Heart right ventricle (tissue), 16 donors: ENCODE data around the gene PDHX. TPM values are rescaled to one million over a fixed set of nuclear protein-coding genes. Genes with fewer than 3 reads are reported as not detected.

Experiments used
- ATAC-seq, 8 donors: fragments of 200-7000 bp; cut with Tn5 transposase; one replicate each; pipeline ENCODE4 v1.9.1; 2020; ENCODE audit warnings: mild to moderate bottlenecking in 8 of 8, moderate library complexity in 8 of 8, moderate number of reproducible peaks in 1 of 8
- DNase-seq, 2 donors: peaks; one replicate each; pipeline ENCODE4 v3.0.0-alpha.2; 2020
- H3K27ac ChIP-seq, 10 donors: fragments of 200-600 bp; sonication (generic) in 2 of 10; one replicate each; pipeline versions ENCODE4 v1.5.0 to v1.8.0; 2020 to 2022; ENCODE audit warnings: mild to moderate bottlenecking in 3 of 10
- H3K27me3 ChIP-seq, 7 donors: fragments of 200-600 bp; one replicate each; pipeline ENCODE4 v1.8.0; 2021 to 2022; ENCODE audit warnings: mild to moderate bottlenecking in 2 of 7
- H3K36me3 ChIP-seq, 9 donors: fragments of 200-600 bp; sonication (generic) in 1 of 9; one replicate each; pipeline versions ENCODE4 v1.5.0 to v1.8.0; 2020 to 2022; ENCODE audit warnings: mild to moderate bottlenecking in 2 of 9
- H3K4me1 ChIP-seq, 9 donors: fragments of 200-600 bp; sonication (generic) in 1 of 9; one replicate each; pipeline versions ENCODE4 v1.5.0 to v1.8.0; 2020 to 2022; ENCODE audit warnings: mild to moderate bottlenecking in 4 of 9
- H3K4me3 ChIP-seq, 10 donors: fragments of 200-600 bp; sonication (generic) in 2 of 10; one replicate each; pipeline versions ENCODE4 v1.5.0 to v1.8.0; 2020 to 2022; ENCODE audit warnings: mild to moderate bottlenecking in 7 of 10, moderate library complexity in 2 of 10
- H3K9me3 ChIP-seq, 11 donors: fragments of 200-600 bp in 10 of 11; sonication (generic) in 2 of 11; one replicate each; pipeline versions ENCODE4 v1.5.0 to v1.8.0; 2013 to 2022; ENCODE audit warnings: mild to moderate bottlenecking in 2 of 11, control low read depth in 1 of 11, moderate library complexity in 1 of 11
- CTCF ChIP-seq, 9 donors: fragments of 200-600 bp; sonication (generic) in 2 of 9; IDR thresholded peaks; one replicate each; pipeline versions ENCODE4 v1.5.0 to v1.8.0; 2021 to 2022; ENCODE audit warnings: antibody characterized with exemption in 9 of 9, mild to moderate bottlenecking in 5 of 9, moderate library complexity in 1 of 9
- WGBS, 2 donors: extraction: QIAGEN DNeasy Blood & Tissue Kit; methylation state at CpG; one replicate each; pipeline ENCODE4 v1.1.7; 2013; ENCODE audit warnings: inconsistent platforms in 1 of 2; 5-methylcytosine and 5-hydroxymethylcytosine counted together
- intact Hi-C, 10 donors: fragments of 100-400 bp; cut with DNase I; formaldehyde crosslinking; loops; one replicate each; pipeline versions ENCODE4 v1.11.1 to v1.14.2; 2022
- polyA plus RNA-seq, 2 donors: library from polyadenylated mRNA; stranded (reverse); fragments of 200-250 nt; gene quantifications; one replicate each; pipeline ENCODE4 v1.2.3, GENCODE V29; 2013
- total RNA-seq, 10 donors: library from RNA; stranded (reverse); fragmentation: NEBNext Ultra II Directional in 3 of 10; extraction: Animal tissue kit (Norgen Biotek cat#: 25700) in 3 of 10; gene quantifications; one replicate each; pipeline versions ENCODE4 v1.2.1 to v1.2.4, GENCODE V29; 2021 to 2023
- donor health status: Arrhythmogenic right ventricular cardiomyopathy.
- donor health status: ischemic (EF 13 %, LVEDD 7.1; RV severe dilation, severe dysfunction).
- donor health status: healthy with polysubstance abuse.
- donor health status: DM: no; HTN: yes; CAD: no.
- donor health status: DM: no; HTN: no; CAD: no.
- donor health status: ischemic (EF 25% LVEDD 6.9; RV normal size, moderate dysfunction).
- donor health status: ischemic (EF 25% LVEDD 5.7; RV mildly dilated, moderate dysfunction).
- donor health status: healthy.
- donor health status: DM: yes; HTN: yes; CAD: no.
- donor health status: Ischemic cardiomyopathy.
- donor health status: ischemic (EF 35%, LVEDD 5.7; RV mildly dilated, moderate dysfunction).
- donor health status: nonischemic (EF 11% LVEDD 7.7; RV severe dilation, severe dysfunction).
- donor health status: DM: yes; HTN: yes; CAD: no.
- donor health status: PGD.
- donor health status: ischemic (EF 29% LVEDD 5.4; RV normal size, mild dysfunction).
- donor health status: nonischemic (EF 23%, LVEDD 6.1; RV moderate dilation, normal function).

The PDHX gene
- total and polyA plus RNA-seq, 12 donors = 52.7 to 203 (median 171) TPM

GRCh38 chr11:35029979-35030682 is 113.7 kb downstream of the PDHX start:
- WGBS, 2 donors = 69 to 73% methylated on average over 5 of the region's 5 CpGs

GRCh38 chr11:35030716-35031213 is 114.3 kb downstream of the PDHX start:
- Histone ChIP-seq H3K4me3 (no peak overlapping the region), H3K27me3 (no peaks in the 10 kb centered on the region), H3K27ac (peak overlapping the region in 6 of 10 donors; percentile 26 to 80 (median 64)), H3K4me1 (peaks cover 0 to 29% (median 13%) of the 10 kb centered on the region in 9 donors), H3K9me3 (peaks cover 0 to 7% (median 0%) of the 10 kb centered on the region in 11 donors), H3K36me3 (no peaks in the 10 kb centered on the region)
- no peak for TF ChIP-seq CTCF (IDR thresholded peaks at IDR 0.05)
- intact Hi-C loops = no loop called here
- WGBS, 2 donors = 42 to 46% methylated on average over 11 of the region's 11 CpGs
- DNase-seq (peak; percentile 48 to 58), ATAC-seq (peak; percentile 82 to 99 (median 96))

More at GRCh38 chr11:35029979-35030682, 113.7 kb downstream of the PDHX start:
- no peak for TF ChIP-seq CTCF (IDR thresholded peaks at IDR 0.05)
- H3K36me3 ChIP-seq = no peaks in the 10 kb centered on the region
- no peak for DNase-seq
- peaks cover 0 to 23% (median 12%) of the 10 kb centered on the region in 9 donors for H3K4me1 ChIP-seq
- H3K9me3 ChIP-seq = peaks cover 0 to 7% (median 0%) of the 10 kb centered on the region in 11 donors
- no peak overlapping the region for H3K4me3 ChIP-seq
- ATAC-seq = no peak
- H3K27me3 ChIP-seq = no peaks in the 10 kb centered on the region
- H3K27ac ChIP-seq = peak overlapping the region in 6 of 10 donors; percentile 26 to 78 (median 64)
- intact Hi-C loops = loop anchor here in 1 of 10 donors (10.0 kb wide), 1 partner anchor 135 kb away; no protein-coding TSS in a partner anchor

GRCh38 chr11:35031346-35031745 is 114.9 kb downstream of the PDHX start:
- Histone ChIP-seq H3K27ac (peak overlapping the region in 5 of 10 donors; percentile 55 to 80 (median 68)), H3K36me3 (no peaks in the 10 kb centered on the region), H3K4me1 (peaks cover 0 to 35% (median 17%) of the 10 kb centered on the region in 9 donors), H3K27me3 (no peaks in the 10 kb centered on the region), H3K9me3 (peaks cover 0 to 7% (median 0%) of the 10 kb centered on the region in 11 donors), H3K4me3 (no peak overlapping the region)
- no peak for TF ChIP-seq CTCF (IDR thresholded peaks at IDR 0.05)
- no peak for DNase-seq
- intact Hi-C loops = no loop called here
- no peak for ATAC-seq
- 86 to 88% methylated on average over 2 of the region's 2 CpGs for WGBS, 2 donors

- H3K27ac ChIP-seq = peak overlapping the region in 1 of 10 donors; percentile 55
- peaks cover 0 to 7% (median 0%) of the 10 kb centered on the region in 11 donors for H3K9me3 ChIP-seq
- 50 to 87% methylated on average over 1 of the region's 1 CpG for WGBS, 2 donors
- DNase-seq (no peak), ATAC-seq (no peak)
- no peaks in the 10 kb centered on the region for H3K27me3 ChIP-seq
- H3K4me3 ChIP-seq = no peak overlapping the region
- H3K36me3 ChIP-seq = no peaks in the 10 kb centered on the region
- no peak for TF ChIP-seq CTCF (IDR thresholded peaks at IDR 0.05)
- peaks cover 0 to 40% (median 18%) of the 10 kb centered on the region in 9 donors for H3K4me1 ChIP-seq
- intact Hi-C loops = no loop called here
These were observed 115.4 kb downstream of the PDHX start for GRCh38 chr11:35031867-35032266.
